ENCODE results near the gene TAMALIN. TPM values are rescaled to one million over a fixed set of nuclear protein-coding genes. Genes with fewer than 3 reads are reported as not detected.

The TAMALIN gene
- total RNA-seq, 2 experiments from 2014 or later: 1.8 to 2.2 TPM

DNA sequence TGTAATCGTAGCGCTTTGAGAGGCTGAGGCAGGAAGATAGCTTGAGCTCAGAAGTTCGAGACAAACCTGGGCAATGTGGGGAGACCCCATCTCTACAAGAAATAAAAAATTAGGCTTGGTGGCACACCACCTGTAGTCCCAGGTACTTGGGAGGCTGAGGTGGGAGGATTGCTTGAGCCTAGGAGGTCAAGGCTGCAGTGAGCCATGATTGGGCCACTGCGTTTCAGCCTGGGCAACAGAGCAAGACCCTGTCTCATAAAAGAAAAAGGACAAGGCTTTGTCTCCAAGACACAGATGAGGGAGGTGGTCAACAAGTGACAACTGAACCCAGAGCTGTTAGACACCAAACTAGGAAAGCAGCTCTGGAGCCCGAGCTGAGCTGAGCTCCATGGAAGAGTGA, 14.5 kb upstream of the TAMALIN start:
- Mint-ChIP-seq H3K9me3 (ENCODE audit: low read depth) (no peaks in the 10 kb centered on the region), H3K4me1 (peaks cover 4% of the 10 kb centered on the region), H3K27me3 (no peaks in the 10 kb centered on the region), H3K36me3 (no peaks in the 10 kb centered on the region), H3K4me3 (no peak overlapping the region), H3K27ac (no peak overlapping the region)
- CTCF ChIA-PET: interaction anchor here (0.9 to 16.1 kb wide), 11 partner anchors 11 to 168 kb away, joined by 3 to 400 read pairs (median 5); no protein-coding TSS in a partner anchor
- ATAC-seq (no peak), DNase-seq (no peak)

DNA sequence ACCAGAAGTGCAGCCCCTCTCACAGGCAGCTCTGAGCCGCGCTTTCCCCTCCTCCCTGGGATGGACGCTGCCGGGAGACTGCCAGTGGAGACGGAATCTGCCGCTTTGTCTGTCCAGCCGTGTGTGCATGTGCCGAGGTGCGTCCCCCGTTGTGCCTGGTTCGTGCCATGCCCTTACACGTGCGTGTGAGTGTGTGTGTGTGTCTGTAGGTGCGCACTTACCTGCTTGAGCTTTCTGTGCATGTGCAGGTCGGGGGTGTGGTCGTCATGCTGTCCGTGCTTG, 12.3 kb upstream of the TAMALIN start:
- DNase-seq: no peak
- no peak overlapping the region for H3K4me3 Mint-ChIP-seq
- ATAC-seq: no peak

DNA sequence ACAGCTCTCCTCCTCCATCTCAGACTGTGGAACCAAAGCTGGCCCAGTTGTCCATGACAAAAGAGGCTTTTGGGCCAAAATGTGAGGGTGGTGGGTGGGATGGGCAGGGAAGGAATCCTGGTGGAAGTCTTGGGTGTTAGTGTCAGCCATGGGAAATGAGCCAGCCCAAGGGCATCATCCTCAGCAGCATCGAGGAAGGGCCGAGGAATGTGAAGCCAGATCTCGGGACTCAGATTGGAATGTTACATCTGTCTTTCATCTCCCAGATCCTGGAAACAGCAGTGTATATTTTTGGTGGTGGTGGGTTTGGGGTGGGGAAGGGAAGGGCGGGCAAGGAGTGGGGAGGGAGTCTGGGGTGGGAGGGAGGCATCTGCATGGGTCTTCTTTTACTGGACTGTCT, 11.8 kb upstream of the TAMALIN start:
- DNase-seq (no peak), ATAC-seq (no peak)
- Mint-ChIP-seq H3K9me3 (ENCODE audit: low read depth) (no peaks in the 10 kb centered on the region), H3K4me3 (no peak overlapping the region), H3K27ac (no peak overlapping the region), H3K36me3 (no peaks in the 10 kb centered on the region), H3K4me1 (peaks cover 4% of the 10 kb centered on the region), H3K27me3 (no peaks in the 10 kb centered on the region)
- CTCF ChIA-PET: interaction anchor here (2.2 to 16.1 kb wide), 3 partner anchors 9 to 27 kb away, joined by 10 to 400 read pairs (median 21); partner anchors contain the start of gene TAMALIN

More for the DNA sequence above, 12.3 kb upstream of the TAMALIN start:
- H3K27ac Mint-ChIP-seq: no peak overlapping the region
- no peaks in the 10 kb centered on the region for H3K27me3 Mint-ChIP-seq
- no peaks in the 10 kb centered on the region for H3K9me3 Mint-ChIP-seq (ENCODE audit: low read depth)
- peaks cover 4% of the 10 kb centered on the region for H3K4me1 Mint-ChIP-seq
- CTCF ChIA-PET: interaction anchor here (1.7 to 16.1 kb wide), 5 partner anchors 9 to 74 kb away, joined by 6 to 400 read pairs (median 10); partner anchors contain the start of gene TAMALIN
- no peaks in the 10 kb centered on the region for H3K36me3 Mint-ChIP-seq

DNA sequence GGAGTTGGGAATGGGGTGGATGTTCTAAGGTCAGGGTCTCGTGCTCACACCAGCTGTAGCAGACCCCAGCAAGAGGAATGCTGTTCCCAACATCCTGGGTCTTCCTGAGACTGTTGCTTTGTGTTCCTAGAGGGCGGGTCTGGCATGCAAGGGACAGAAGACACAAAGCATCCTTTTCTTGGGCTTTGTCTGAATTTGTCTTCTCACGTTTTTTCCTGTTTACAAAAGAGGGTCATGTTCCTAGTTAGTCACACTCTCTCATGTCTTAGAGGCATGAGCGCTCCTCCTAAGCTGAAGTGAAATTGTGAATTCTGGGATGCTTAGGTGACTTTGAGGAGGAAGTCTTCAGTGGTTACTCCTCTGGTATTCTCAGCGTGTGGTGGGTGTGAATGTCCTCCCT, 9.6 kb upstream of the TAMALIN start:
- H3K4me3 Mint-ChIP-seq: no peak overlapping the region
- CTCF ChIA-PET: interaction anchor here (0.7 to 16.1 kb wide), 3 partner anchors 9 to 78 kb away, joined by 3 to 400 read pairs (median 3); partner anchors contain the start of gene TAMALIN
- no peak overlapping the region for H3K27ac Mint-ChIP-seq
- H3K27me3 Mint-ChIP-seq: no peaks in the 10 kb centered on the region
- ATAC-seq (no peak), DNase-seq (no peak)
- no peaks in the 10 kb centered on the region for H3K36me3 Mint-ChIP-seq
- H3K4me1 Mint-ChIP-seq: peaks cover 4% of the 10 kb centered on the region
- H3K9me3 Mint-ChIP-seq (ENCODE audit: low read depth): no peaks in the 10 kb centered on the region

DNA sequence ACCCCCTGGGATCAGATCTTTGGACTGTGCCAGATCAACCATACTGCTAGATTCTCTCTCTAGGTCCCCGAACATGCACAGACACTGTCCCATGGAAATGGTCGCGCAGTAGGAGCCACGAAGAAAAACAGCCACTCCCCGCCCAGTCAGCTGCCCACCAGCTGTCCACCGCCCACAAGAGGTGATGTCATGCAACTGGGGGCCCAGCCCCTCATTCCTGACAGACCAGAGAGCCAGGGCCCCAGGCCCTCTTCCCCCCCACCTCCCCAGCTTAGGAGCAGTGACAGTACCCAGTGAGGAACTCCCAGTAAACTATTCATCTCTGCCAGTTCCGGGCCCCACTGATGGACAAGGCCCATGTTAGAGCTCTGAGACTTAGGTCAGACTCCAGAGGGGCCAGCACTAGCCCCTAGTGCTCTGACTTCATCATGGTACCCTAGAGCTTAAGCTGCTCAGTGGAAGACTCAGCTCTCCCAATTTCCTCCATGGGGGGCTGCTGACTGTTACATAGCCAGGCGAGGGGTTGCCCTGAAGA, 3.7 kb upstream of the TAMALIN start:
- CTCF ChIA-PET: interaction anchor here (0.9 to 6.1 kb wide), 11 partner anchors 9 to 120 kb away, joined by 3 to 197 read pairs (median 5); no protein-coding TSS in a partner anchor
- Mint-ChIP-seq H3K9me3 (ENCODE audit: low read depth) (no peaks in the 10 kb centered on the region), H3K4me3 (no peak overlapping the region), H3K4me1 (peaks cover 9% of the 10 kb centered on the region), H3K27me3 (peaks cover 37% of the 10 kb centered on the region), H3K27ac (no peak overlapping the region), H3K36me3 (no peaks in the 10 kb centered on the region)
- ATAC-seq (no peak), DNase-seq (no peak)

DNA sequence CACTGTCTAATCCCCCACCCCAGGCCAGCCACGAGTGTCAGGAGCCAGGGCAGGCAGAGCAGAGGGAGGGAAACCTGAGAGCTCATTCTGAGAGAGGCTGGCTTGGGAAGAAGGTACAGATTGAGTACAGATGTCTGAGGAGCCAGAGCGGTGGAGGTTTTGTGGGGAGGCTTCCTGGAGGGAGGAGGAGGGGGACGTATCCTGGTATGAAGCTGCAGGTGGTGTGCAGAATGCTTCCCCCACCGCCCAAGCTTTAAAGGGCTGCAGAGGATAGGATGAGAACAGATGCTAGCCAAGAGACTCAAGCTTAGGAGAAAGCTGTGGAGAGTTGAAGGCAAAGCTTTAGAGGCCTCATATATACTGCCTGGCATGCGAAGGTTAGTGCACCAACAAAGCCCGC, 3.2 kb upstream of the TAMALIN start:
- Mint-ChIP-seq H3K4me1 (peaks cover 9% of the 10 kb centered on the region), H3K36me3 (no peaks in the 10 kb centered on the region), H3K27me3 (peaks cover 42% of the 10 kb centered on the region), H3K9me3 (ENCODE audit: low read depth) (no peaks in the 10 kb centered on the region), H3K27ac (no peak overlapping the region), H3K4me3 (no peak overlapping the region)
- ATAC-seq (no peak), DNase-seq (no peak)
- CTCF ChIA-PET: interaction anchor here (0.9 to 6.1 kb wide), 11 partner anchors 10 to 120 kb away, joined by 3 to 197 read pairs (median 5); no protein-coding TSS in a partner anchor

DNA sequence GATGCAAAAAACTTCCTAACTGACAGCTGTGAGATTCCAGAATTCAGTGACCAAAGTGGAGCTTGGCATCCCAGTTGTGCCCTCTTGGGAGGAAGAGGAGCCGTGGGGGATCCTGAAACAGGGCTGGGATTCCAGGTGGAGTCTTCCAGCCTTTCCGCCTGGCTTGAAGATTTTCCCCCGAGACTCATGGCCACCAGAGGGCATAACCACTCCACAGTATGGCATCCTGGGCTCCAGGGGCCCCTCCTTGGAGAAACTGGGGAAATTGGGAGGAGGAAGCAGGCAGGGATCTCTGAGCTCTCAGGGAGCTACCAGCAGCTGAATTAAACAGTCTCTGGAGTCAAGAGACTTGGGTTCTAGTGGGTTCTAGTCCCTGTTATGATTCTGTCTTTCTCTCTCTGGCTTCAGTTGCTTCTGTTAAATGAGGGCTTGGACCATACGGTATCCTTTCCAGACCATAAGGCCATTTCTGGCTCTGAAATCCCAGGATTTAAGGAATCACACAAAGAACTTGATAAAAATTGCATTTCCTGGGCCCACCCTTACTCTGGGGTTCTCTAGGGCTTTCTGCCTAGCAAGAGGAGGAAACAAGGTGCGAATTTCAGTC, 2.6 kb upstream of the TAMALIN start:
- no peak for DNase-seq
- CTCF ChIA-PET: interaction anchor here (0.7 to 6.1 kb wide), 12 partner anchors 9 to 119 kb away, joined by 3 to 197 read pairs (median 4); no protein-coding TSS in a partner anchor
- ATAC-seq: no peak
- no peaks in the 10 kb centered on the region for H3K36me3 Mint-ChIP-seq
- H3K27ac Mint-ChIP-seq: no peak overlapping the region
- peaks cover 9% of the 10 kb centered on the region for H3K4me1 Mint-ChIP-seq
- no peak overlapping the region for H3K4me3 Mint-ChIP-seq
- H3K27me3 Mint-ChIP-seq: peaks cover 45% of the 10 kb centered on the region
- H3K9me3 Mint-ChIP-seq (ENCODE audit: low read depth): no peaks in the 10 kb centered on the region

DNA sequence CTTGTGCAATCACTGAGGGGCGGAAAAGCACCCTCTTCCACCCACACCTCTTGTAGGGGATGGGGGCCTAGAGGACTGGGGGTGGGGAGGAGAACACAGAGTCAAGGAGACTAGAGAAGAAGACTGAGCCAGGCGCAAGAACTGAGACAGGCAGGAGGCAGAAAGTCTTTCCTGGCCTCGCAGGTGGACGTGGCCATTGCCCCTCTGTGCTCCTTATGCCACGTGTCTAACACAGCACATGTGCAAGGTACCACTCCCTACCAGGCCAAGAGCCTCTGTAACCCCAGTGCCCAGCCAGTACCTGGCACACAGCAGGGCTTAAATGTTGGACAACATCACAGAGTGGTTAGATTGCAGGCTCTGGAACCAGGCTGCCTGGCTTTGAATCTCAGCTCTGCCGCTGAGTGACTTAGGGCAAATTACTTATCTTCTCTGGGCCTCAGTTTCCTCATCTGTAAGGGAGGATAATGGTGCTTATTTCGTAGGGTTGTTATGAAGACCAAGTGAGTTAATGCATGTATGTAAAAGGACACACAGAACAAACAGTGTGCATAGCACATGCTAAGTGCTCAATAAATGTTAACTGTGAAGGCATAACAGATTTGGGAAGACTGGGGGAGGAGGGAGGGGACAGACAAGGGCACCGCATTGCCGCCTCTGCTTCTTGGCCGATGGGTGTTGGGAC, 1.4 kb upstream of the TAMALIN start:
- DNase-seq: no peak
- no peak for ATAC-seq
- H3K27me3 Mint-ChIP-seq: peaks cover 45% of the 10 kb centered on the region
- no peak overlapping the region for H3K4me3 Mint-ChIP-seq
- H3K9me3 Mint-ChIP-seq (ENCODE audit: low read depth): no peaks in the 10 kb centered on the region
- peaks cover 9% of the 10 kb centered on the region for H3K4me1 Mint-ChIP-seq
- H3K27ac Mint-ChIP-seq: no peak overlapping the region
- H3K36me3 Mint-ChIP-seq: no peaks in the 10 kb centered on the region
- CTCF ChIA-PET: interaction anchor here (1.2 to 6.1 kb wide), 6 partner anchors 8 to 118 kb away, joined by 3 to 197 read pairs (median 8); partner anchors contain the start of gene NR4A1

DNA sequence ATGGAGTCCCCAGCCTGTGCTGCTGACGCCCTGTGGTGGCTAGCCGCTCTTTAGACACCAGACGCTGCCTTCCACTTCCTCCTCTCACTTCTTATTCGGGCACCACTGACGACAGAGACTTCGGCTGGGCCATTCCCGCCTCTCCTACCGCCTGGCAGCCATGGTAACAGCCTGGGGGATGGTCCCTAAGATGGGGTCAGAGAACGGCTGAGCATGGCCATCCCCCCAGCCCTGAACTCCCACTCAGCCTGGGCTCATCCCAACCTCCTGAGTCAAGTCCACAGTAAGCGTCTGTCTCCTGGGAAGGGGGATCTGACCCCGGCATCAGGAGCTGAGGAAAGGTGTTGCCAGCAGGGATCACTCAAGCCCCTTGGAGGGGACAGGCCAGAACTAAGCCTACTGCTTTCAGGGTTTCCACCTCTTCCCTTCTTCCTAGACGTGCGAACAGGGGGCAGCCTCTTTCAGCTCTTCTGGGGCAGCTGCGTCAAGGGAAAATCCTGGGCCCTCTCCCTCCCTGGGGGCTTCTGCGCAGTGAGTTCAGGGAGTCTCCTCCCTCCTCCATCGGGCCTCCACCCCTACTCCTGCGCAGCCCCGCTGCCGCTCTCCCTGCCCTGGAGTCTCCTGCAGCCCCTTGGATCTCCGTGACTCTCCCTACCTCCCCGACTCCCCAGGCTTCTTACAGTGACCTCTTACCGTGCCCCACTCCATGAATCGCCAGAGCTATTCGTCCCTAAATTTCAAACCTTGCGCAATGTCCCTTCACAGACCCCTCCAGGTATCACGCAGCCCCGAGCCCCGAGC, 643 bp upstream of the TAMALIN start:
- Mint-ChIP-seq H3K4me1 (peaks cover 9% of the 10 kb centered on the region), H3K27me3 (peaks cover 45% of the 10 kb centered on the region), H3K9me3 (ENCODE audit: low read depth) (no peaks in the 10 kb centered on the region), H3K27ac (no peak overlapping the region), H3K36me3 (no peaks in the 10 kb centered on the region), H3K4me3 (peak overlapping the region; percentile 66)
- CTCF ChIA-PET: interaction anchor here (1.2 to 6.1 kb wide), 6 partner anchors 9 to 76 kb away, joined by 3 to 197 read pairs (median 4); partner anchors contain the start of gene NR4A1
- DNase-seq (no peak), ATAC-seq (no peak)

DNA sequence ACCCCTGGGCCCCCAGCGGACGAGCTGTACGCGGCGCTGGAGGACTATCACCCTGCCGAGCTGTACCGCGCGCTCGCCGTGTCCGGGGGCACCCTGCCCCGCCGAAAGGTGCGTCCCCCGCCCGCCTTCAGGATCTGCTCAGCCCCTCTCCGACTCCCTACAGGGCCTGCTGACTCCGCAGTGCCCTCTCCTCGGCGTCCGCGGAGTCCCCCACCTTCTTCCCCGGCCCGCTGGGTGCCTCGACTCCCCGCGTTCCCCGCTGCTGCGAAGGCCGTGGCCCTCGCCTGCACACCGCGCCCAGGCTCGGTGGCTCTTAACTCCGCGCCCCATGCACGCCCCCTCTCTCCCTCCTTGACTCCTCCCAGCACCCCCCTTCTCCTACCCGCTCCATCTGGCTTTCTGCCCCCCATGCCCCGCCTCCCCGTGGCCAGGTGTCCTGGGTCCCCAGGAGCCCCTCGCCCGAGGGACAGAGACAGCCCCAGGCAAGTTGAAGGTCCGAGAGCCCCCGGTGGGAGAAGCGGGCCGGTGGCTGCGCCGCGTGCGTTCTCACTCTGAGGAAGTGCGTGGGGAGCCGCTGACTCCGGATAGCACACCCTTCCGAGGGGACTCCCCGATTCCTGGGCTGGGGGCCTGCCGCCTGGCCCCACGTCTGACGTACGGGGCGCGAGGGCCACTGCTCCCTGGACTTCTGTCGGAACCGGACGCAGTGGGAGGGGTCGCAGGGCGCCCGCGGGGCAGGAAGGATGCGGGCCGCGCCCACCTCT, 594 bp downstream of the TAMALIN start:
- no peaks in the 10 kb centered on the region for H3K36me3 Mint-ChIP-seq
- H3K27me3 Mint-ChIP-seq: peaks cover 45% of the 10 kb centered on the region
- DNase-seq (no peak), ATAC-seq (peak; percentile 40)
- no peak overlapping the region for H3K27ac Mint-ChIP-seq
- no peaks in the 10 kb centered on the region for H3K9me3 Mint-ChIP-seq (ENCODE audit: low read depth)
- H3K4me1 Mint-ChIP-seq: peaks cover 9% of the 10 kb centered on the region
- CTCF ChIA-PET: interaction anchor here (0.7 to 6.1 kb wide), 10 partner anchors 10 to 75 kb away, joined by 3 to 197 read pairs (median 4); no protein-coding TSS in a partner anchor
- H3K4me3 Mint-ChIP-seq: peak overlapping the region; percentile 69

DNA sequence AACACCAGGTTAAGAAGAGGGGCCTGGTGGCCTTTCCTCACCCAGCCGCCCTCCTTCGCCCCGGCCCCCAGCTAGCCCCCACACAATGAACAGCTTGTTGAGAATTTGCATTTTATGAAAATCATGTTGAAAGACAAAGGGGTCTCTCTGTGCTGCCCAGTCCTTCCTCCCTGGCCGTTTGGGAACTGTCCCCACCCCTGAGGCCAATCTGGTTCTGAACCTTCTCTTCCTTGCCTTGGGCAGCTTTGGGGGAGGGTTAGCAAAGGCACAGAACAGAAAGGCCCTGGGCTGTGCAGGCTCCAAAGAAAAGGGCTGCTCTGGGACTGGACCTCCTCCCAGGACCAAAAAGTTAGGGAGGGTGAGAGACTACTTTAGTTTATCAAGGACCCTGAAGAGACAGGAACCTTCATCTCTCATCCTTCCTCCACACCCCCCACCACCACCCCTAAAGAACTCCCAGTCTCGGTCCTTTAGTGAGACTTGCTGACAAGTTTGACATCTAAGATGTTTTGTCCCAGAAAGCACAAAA, 1.3 kb downstream of the TAMALIN start:
- no peak for ATAC-seq
- H3K27me3 Mint-ChIP-seq: peaks cover 45% of the 10 kb centered on the region

DNA sequence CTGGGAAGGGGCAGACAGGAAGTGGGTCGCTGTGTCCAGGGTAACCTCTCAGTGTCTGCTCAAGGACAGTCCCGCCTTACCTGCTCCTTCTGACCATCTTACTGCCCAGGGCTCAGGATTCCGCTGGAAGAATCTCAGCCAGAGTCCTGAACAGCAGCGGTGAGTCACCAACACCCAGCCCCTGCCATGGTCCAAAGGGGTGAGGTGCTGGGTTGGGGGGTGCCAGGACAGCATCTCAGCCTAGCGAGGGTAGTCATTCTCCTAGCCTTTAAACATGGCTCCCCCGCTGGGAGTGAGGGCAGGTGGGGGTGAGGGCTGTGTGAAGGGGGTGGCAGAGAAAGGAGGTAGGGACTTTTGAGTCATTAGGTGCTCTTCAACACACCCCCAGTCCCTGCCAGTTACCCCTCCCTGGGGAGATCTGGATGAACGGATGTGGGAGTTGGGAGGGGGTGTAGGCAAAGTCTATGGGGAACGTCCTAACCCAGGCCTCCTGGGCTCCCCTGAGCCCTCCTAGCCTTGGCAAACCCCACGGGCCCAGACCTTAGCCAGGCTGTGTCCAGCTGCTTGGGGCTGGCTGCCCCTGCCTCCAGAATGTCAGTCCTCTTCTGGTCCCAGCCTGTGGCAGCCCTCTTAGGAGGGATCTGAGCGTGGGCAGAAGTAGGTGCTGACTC, 2.5 kb downstream of the TAMALIN start:
- Mint-ChIP-seq H3K27me3 (peaks cover 41% of the 10 kb centered on the region), H3K9me3 (ENCODE audit: low read depth) (no peaks in the 10 kb centered on the region), H3K36me3 (no peaks in the 10 kb centered on the region), H3K4me1 (peaks cover 9% of the 10 kb centered on the region), H3K27ac (no peak overlapping the region), H3K4me3 (no peak overlapping the region)
- CTCF ChIA-PET: interaction anchor here (0.5 to 2.2 kb wide), 8 partner anchors 9 to 59 kb away, joined by 3 to 12 read pairs (median 8); no protein-coding TSS in a partner anchor
- no peak for ATAC-seq
- no peak for DNase-seq

More for the DNA sequence above, 1.3 kb downstream of the TAMALIN start:
- Mint-ChIP-seq H3K4me1 (peaks cover 9% of the 10 kb centered on the region), H3K4me3 (no peak overlapping the region), H3K27ac (no peak overlapping the region), H3K9me3 (ENCODE audit: low read depth) (no peaks in the 10 kb centered on the region), H3K36me3 (no peaks in the 10 kb centered on the region)
- CTCF ChIA-PET: interaction anchor here (1.1 to 2.0 kb wide), 5 partner anchors 10 to 22 kb away, joined by 3 to 12 read pairs (median 5); no protein-coding TSS in a partner anchor
- no peak for DNase-seq
